OCI-LY1 (cell line): Measurements from ENCODE around the gene PLG.

Experiments used
- H2AFZ ChIP-seq: fragments of 200-600 bp; sonication (generic), shearing (Covaris generic); 2 replicates; pipeline ENCODE4 v1.6.0; 2014; ENCODE audit warnings: antibody characterized with exemption, mild to moderate bottlenecking, low read length
- H3F3A ChIP-seq: fragments of 200-600 bp; sonication (generic), shearing (Covaris generic); 2 replicates; pipeline ENCODE4 v1.6.0; 2014; ENCODE audit warnings: mild to moderate bottlenecking, antibody characterized with exemption, low read length, moderate library complexity; ENCODE audit not compliant: insufficient read depth
- H3K27ac ChIP-seq: fragments of 200-600 bp; sonication (generic); 2 replicates; pipeline ENCODE4 v1.5.1; 2014; ENCODE audit warnings: low read length, mixed run types, mild to moderate bottlenecking, low read depth; ENCODE audit not compliant: poor library complexity, severe bottlenecking
- H3K27me3 ChIP-seq: fragments of 200-600 bp; sonication (generic); 2 replicates; pipeline ENCODE4 v1.6.0; 2014; ENCODE audit warnings: antibody characterized with exemption, mild to moderate bottlenecking, low read length, moderate library complexity; ENCODE audit not compliant: insufficient read depth
- H3K36me3 ChIP-seq: fragments of 200-600 bp; sonication (generic); 2 replicates; pipeline ENCODE4 v1.6.1; 2014; ENCODE audit warnings: mild to moderate bottlenecking, antibody characterized with exemption, low read length, moderate library complexity, mixed read lengths; ENCODE audit not compliant: insufficient read depth
- H3K4me1 ChIP-seq: fragments of 200-600 bp; sonication (generic); 2 replicates; pipeline ENCODE4 v1.5.1; 2014; ENCODE audit warnings: mild to moderate bottlenecking, low read length, moderate library complexity; ENCODE audit not compliant: insufficient read depth, severe bottlenecking
- H3K4me2 ChIP-seq: fragments of 200-600 bp; sonication (generic), shearing (Covaris generic); 2 replicates; pipeline ENCODE4 v1.6.1; 2014; ENCODE audit warnings: low read length
- H3K4me3 ChIP-seq: fragments of 200-600 bp; sonication (generic); 2 replicates; pipeline ENCODE4 v1.5.1; 2014; ENCODE audit warnings: low read length, low read depth, mild to moderate bottlenecking, mixed read lengths; ENCODE audit not compliant: poor library complexity, severe bottlenecking
- H3K79me2 ChIP-seq: fragments of 200-600 bp; shearing (Covaris generic); 2 replicates; pipeline ENCODE4 v1.6.1; 2016; ENCODE audit warnings: mixed run types, low read length, mixed read lengths; ENCODE audit not compliant: insufficient read depth
- H3K9ac ChIP-seq: fragments of 200-600 bp; sonication (generic), shearing (Covaris generic); 2 replicates; pipeline ENCODE4 v1.6.1; 2014; ENCODE audit warnings: mild to moderate bottlenecking, low read length, mixed read lengths
- H3K9me2 ChIP-seq: fragments of 200-600 bp; sonication (generic), shearing (Covaris generic); 2 replicates; pipeline ENCODE4 v1.6.1; 2014; ENCODE audit warnings: low read depth, mild to moderate bottlenecking, low read length, mixed read lengths
- H3K9me3 ChIP-seq: fragments of 200-600 bp; shearing (Covaris generic); 2 replicates; pipeline ENCODE4 v1.6.1; 2014; ENCODE audit warnings: low read length, mixed read lengths
- H4K20me1 ChIP-seq: fragments of 200-600 bp; sonication (generic), shearing (Covaris generic); 2 replicates; pipeline ENCODE4 v1.6.0; 2016; ENCODE audit warnings: mild to moderate bottlenecking, low read length; ENCODE audit not compliant: insufficient read depth
- EZH2 ChIP-seq: fragments of 200-600 bp; sonication (generic), shearing (Covaris generic); IDR thresholded peaks from 2 replicates; pipeline ENCODE4 v1.8.0; 2017; ENCODE audit warnings: borderline replicate concordance, mixed run types, mild to moderate bottlenecking, antibody characterized with exemption, low read length, moderate library complexity, mixed read lengths
- TF ChIP-seq, protein P1 (sequence below): fragments of 200-600 bp; sonication (generic), shearing (Covaris generic); IDR thresholded peaks from 2 replicates; pipeline ENCODE4 v1.5.1; 2017; ENCODE audit warnings: mild to moderate bottlenecking, antibody characterized with exemption, low read length, moderate library complexity, mixed read lengths

PLG gene

DNA sequence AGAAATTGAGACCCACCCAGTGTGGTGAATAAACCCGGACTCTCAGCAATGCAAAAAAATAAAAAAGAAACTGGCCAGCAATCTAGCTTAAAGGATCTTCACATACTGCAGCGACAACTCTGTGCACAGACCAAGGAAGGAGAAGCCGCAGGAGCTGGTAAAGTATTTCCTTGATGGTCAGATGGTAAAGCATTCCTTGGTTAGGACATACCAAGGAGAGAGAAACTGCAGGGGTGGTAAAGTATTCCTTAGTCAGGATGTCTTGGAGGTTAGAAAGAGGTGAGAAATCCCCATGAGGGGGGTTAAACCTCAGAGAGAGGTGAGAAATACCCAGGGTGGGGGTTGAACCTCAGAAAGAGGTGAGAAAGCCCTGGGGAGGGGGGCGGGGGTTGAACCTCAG, 86.8 kb downstream of the PLG start:
- H3K4me2 ChIP-seq, result no peak overlapping the region
- no peaks in the 10 kb centered on the region for H4K20me1 ChIP-seq
- no peak overlapping the region for H3K9ac ChIP-seq
- no peak overlapping the region for H2AFZ ChIP-seq
- no peak overlapping the region for H3K4me3 ChIP-seq
- no peaks in the 10 kb centered on the region for H3K9me3 ChIP-seq
- H3F3A ChIP-seq, result no peaks in the 10 kb centered on the region
- no peak overlapping the region for H3K27ac ChIP-seq
- no peaks in the 10 kb centered on the region for H3K9me2 ChIP-seq
- no peaks in the 10 kb centered on the region for H3K27me3 ChIP-seq
- TF ChIP-seq, protein P1, sequence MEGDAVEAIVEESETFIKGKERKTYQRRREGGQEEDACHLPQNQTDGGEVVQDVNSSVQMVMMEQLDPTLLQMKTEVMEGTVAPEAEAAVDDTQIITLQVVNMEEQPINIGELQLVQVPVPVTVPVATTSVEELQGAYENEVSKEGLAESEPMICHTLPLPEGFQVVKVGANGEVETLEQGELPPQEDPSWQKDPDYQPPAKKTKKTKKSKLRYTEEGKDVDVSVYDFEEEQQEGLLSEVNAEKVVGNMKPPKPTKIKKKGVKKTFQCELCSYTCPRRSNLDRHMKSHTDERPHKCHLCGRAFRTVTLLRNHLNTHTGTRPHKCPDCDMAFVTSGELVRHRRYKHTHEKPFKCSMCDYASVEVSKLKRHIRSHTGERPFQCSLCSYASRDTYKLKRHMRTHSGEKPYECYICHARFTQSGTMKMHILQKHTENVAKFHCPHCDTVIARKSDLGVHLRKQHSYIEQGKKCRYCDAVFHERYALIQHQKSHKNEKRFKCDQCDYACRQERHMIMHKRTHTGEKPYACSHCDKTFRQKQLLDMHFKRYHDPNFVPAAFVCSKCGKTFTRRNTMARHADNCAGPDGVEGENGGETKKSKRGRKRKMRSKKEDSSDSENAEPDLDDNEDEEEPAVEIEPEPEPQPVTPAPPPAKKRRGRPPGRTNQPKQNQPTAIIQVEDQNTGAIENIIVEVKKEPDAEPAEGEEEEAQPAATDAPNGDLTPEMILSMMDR, result no peak
- no peak for TF ChIP-seq EZH2
- H3K4me1 ChIP-seq, result no peaks in the 10 kb centered on the region
- H3K79me2 ChIP-seq, result no peaks in the 10 kb centered on the region
- H3K36me3 ChIP-seq, result no peaks in the 10 kb centered on the region

DNA sequence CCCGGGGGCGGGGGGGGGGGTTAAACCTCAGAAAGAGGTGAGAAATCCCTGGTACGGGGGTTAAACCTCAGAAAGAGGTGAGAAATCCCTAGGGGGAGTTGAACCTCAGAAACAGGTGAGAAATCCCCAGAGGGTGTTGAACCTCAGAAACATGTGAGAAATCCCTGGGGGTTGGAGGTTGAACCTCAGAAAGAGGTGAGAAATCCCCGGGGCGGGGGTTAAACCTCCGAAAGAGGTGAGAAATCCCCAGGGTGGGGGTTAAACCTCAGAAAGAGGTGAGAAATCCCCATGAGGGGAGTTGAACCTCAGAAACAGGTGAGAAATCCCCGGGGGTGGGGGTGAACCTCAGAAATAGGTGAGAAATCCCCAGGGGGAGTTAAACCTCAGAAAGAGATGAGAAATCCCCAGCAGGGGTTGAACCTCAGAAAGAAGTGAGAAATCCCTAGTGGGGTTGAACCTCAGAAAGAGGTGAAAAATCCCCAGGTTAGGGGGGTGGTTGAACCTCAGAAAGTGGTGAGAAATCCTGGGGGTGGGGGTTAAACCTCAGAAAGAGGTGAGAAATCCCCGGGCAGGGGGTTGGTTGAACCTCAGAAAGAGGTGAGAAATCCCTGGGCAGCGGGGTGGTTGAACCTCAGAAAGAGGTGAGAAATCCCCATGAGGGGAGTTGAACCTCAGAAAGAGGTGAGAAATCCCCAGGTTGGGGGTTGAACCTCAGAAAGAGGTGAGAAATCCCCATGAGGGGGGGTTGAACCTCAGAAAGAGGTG, 87.4 kb downstream of the PLG start:
- H3K4me2 ChIP-seq, result no peak overlapping the region

DNA sequence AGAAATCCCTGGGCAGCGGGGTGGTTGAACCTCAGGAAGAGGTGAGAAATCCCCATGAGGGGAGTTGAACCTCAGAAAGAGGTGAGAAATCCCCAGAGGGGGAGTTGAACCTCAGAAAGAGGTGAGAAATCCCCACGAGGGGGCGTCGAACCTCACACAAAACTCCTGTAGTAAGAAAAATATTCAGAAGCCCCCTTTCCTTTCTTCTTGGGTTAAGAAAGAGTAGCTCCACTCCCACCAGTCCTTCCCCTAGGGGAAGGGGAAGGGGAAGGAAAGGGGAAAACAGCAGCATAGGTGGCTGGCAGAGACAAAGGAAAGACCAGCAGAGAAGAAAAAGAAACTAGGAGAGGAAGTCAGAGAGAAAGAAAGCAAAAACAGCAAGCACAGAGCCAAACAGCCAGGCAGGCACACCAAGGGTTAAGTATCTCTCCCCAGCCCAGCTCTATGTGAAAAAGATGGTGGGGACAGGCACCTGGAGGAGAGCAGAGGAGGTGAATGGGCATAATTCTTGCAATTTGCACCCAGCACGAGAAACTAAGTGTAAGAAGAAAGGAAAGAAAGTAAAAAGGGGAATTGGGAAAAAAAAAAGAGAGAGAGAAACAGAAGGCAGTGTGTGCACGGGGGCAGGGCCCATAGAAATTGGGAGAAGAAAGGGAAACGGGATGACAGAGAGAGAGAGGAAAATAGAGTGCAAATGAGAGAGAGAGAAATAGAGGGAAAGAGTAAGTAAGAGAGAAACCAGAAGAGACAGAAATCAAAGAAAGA, 88.2 kb downstream of the PLG start:
- Histone ChIP-seq H3K4me2 (no peak overlapping the region), H3K36me3 (no peaks in the 10 kb centered on the region), H3K9me2 (no peaks in the 10 kb centered on the region), H2AFZ (no peak overlapping the region), H4K20me1 (no peaks in the 10 kb centered on the region), H3K79me2 (no peaks in the 10 kb centered on the region), H3F3A (no peaks in the 10 kb centered on the region), H3K9ac (no peak overlapping the region), H3K27me3 (no peaks in the 10 kb centered on the region), H3K27ac (no peak overlapping the region), H3K4me1 (no peaks in the 10 kb centered on the region), H3K9me3 (no peaks in the 10 kb centered on the region), H3K4me3 (no peak overlapping the region)
- no peak for TF ChIP-seq EZH2
- TF ChIP-seq, protein P1, result peak; percentile 21; the same call in 1 of the 2 replicates

More for the DNA sequence above, 87.4 kb downstream of the PLG start:
- no peak overlapping the region for H3K9ac ChIP-seq
- H3F3A ChIP-seq, result no peaks in the 10 kb centered on the region
- no peaks in the 10 kb centered on the region for H3K79me2 ChIP-seq
- no peak overlapping the region for H3K27ac ChIP-seq
- no peaks in the 10 kb centered on the region for H3K4me1 ChIP-seq
- no peak overlapping the region for H2AFZ ChIP-seq
- no peak overlapping the region for H3K4me3 ChIP-seq
- H3K27me3 ChIP-seq, result no peaks in the 10 kb centered on the region
- no peaks in the 10 kb centered on the region for H3K9me2 ChIP-seq
- H3K9me3 ChIP-seq, result no peaks in the 10 kb centered on the region
- H3K36me3 ChIP-seq, result no peaks in the 10 kb centered on the region
- TF ChIP-seq, protein P1, result no peak
- TF ChIP-seq EZH2, result no peak
- no peaks in the 10 kb centered on the region for H4K20me1 ChIP-seq
